ENCODE data around the gene REXO1.

Gene REXO1

DNA sequence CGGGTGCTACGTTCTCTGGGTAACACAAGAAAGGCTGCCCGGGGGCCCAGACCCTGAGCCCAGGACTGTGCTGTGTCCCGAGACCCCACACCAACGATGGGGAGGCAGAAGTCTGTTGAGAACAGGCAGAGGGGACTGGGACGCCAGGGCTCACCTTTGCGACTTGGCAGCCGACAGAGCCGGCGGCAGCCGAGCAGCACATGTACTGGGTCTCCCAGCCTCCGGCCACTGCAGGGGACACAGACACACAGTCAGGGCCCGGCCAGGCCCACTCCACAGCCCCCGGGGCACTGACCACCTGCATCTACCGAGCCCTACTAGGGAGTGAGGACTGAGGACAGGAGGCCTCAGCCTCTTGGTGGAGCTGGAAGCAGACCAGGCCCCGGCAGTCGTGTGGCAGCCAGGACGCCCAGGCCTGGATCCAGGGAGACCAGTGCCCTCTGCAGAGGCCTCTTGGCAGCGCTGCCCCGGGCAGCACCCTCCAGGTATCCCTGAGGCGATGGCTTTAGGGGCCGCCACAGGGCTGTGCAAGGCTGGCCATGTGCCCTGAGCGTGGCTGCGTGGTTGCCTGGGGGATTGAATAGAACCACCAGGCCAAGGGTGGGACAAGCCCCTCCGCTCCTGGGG lies 30.6 kb downstream of the REXO1 start:
- DNase-seq (ENCODE audit: low read depth, low spot score), result no peak
- no peaks in the 10 kb centered on the region for H3K9me3 ChIP-seq (ENCODE audit: control insufficient read depth, insufficient read depth, low read length)
- H3K27ac ChIP-seq (ENCODE audit: low read length), result no peak overlapping the region
- no peak overlapping the region for H3K4me3 ChIP-seq (ENCODE audit: low read length)
- no peaks in the 10 kb centered on the region for H3K27me3 ChIP-seq (ENCODE audit: control insufficient read depth, insufficient read depth, low read length)
- H3K36me3 ChIP-seq (ENCODE audit: control insufficient read depth, insufficient read depth, low read length), result peaks cover 49% of the 10 kb centered on the region
- no peaks in the 10 kb centered on the region for H3K4me1 ChIP-seq (ENCODE audit: control insufficient read depth, insufficient read depth, low read length)
- WGBS (ENCODE audit: insufficient coverage, insufficient read length), result no CpG with 5 or more reads among the region's 25 CpGs

DNA sequence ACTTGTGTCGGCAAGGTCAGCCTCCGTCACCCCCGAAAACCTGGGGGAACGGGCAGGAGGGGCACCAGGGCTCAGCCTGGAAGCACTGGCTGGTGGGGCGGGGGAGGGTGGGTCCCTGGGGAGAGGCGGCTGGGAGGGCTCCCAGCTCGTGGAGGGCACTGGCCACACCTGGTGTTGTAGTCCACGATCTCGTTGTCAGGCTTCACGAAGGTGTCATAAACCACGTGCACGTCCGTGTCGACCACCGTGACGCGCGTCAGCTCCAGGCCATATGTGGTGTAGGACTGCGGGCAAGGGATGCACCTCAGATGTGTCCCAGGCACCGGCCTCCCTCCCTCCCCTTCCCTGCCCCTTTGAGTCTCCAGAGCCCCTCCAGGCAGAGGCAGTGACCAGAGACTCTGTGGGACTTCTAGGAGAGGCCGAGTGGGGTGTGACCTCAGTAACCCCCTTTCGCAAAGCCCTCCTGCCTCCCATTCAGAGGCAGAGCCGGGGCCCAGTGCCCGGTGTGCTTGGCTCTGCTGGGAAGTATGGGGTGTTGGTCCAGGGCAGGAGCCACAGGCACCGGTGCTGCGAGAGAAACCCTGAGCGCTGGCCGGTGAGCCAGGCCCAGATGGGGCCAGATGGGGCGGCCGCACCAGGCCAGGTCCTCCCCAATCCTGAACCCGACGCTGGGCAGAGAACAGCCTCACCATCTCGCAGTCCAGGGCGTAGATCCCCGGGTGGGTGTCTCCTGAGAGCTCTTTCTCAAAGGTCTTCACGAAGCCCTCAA lies 31.6 kb downstream of the REXO1 start:
- Histone ChIP-seq H3K36me3 (ENCODE audit: control insufficient read depth, insufficient read depth, low read length) (peaks cover 44% of the 10 kb centered on the region), H3K27me3 (ENCODE audit: control insufficient read depth, insufficient read depth, low read length) (no peaks in the 10 kb centered on the region), H3K4me1 (ENCODE audit: control insufficient read depth, insufficient read depth, low read length) (peaks cover under 1% of the 10 kb centered on the region; the same call in 1 of the 2 replicates), H3K9me3 (ENCODE audit: control insufficient read depth, insufficient read depth, low read length) (no peaks in the 10 kb centered on the region), H3K27ac (ENCODE audit: low read length) (no peak overlapping the region), H3K4me3 (ENCODE audit: low read length) (no peak overlapping the region)
- DNase-seq (ENCODE audit: low read depth, low spot score), result no peak
- WGBS (ENCODE audit: insufficient coverage, insufficient read length), result no CpG with 5 or more reads among the region's 36 CpGs

DNA sequence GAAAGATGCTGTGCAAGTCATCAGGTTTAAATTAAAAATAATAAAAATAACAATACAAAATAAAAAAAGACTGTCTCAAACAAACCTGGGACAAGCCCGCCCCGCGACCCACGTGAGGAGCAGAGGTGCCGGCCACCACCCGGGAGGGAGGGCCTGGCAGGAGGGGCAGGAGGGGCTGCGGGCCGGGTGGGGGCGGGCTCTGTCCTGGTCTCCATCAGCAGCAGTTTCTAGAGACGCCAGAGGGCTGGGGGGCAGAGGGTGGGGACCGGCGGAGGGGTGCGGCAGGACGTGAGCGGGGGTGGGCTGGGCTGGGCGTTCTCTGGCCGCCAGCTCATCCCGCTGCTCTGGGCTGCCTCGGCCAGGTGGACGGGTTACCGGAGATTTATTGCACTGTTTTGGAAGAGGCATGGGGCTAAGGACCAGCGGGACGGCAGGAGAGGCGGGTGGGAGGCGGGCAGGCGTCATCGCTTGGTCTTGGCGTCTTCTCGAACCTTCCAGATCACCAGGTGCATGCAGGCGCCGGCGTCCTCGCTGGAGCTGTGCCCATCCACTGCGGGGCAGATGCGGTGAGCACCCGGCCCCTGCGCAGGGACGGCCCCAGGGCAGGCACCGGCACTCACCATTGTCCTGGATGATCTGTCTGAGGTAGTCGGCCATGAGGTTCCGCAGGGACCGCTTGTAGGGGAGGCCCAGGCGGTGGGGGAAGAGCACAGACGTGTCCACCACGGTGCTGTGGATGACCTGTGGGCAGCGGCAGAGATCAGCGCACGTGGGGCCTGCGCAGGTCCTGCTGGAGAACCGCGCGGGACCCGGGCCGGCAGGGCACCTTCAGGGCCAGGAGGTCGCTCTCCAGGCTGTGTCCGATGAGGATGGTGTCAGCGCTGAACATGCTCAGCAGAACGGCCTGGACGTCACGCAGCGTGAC lies 32.4 kb downstream of the REXO1 start:
- no peak for DNase-seq (ENCODE audit: low read depth, low spot score)
- no peak overlapping the region for H3K4me3 ChIP-seq (ENCODE audit: low read length)
- no peaks in the 10 kb centered on the region for H3K27me3 ChIP-seq (ENCODE audit: control insufficient read depth, insufficient read depth, low read length)
- H3K36me3 ChIP-seq (ENCODE audit: control insufficient read depth, insufficient read depth, low read length), result peaks cover 38% of the 10 kb centered on the region
- no peaks in the 10 kb centered on the region for H3K9me3 ChIP-seq (ENCODE audit: control insufficient read depth, insufficient read depth, low read length)
- no CpG with 5 or more reads among the region's 61 CpGs for WGBS (ENCODE audit: insufficient coverage, insufficient read length)
- peaks cover 2% of the 10 kb centered on the region for H3K4me1 ChIP-seq (ENCODE audit: control insufficient read depth, insufficient read depth, low read length)
- H3K27ac ChIP-seq (ENCODE audit: low read length), result no peak overlapping the region

DNA sequence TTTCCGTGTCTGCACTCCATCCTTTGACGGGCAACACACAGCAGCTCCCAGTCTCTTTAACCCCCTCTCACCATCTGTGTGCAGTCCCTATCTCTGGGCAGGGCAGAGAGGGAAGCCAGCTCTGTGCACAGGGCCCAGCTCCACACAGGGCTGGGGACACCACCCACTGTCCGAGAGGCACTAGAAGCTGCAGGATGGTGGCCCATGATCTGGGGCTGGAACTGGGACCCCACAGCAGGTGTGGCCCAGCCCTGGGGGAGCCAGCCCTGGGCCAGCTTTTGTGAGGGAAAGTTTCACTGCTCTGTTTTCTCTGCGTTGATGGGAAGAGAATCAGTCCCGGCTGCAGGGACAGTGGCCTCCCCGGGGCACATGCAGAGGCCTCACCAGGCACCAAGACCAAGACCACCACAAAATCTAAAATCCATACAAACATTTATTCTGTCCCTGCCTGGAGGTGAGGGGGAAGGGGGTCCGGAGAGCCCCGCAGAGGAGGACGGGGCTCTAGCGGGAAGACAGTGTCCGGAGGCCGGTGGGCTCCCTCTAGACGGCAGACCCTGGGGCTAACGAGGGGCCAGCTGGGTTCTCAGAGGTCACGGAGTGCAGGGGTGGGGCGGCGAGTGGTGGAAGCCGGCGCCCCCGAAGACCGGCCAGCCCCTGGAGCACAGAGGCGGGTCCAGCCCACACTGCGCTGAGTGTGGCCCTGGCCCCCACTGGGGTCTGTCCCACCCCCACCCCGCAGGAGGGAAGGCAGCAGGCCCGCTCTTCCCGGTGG lies 33.3 kb downstream of the REXO1 start:
- no peaks in the 10 kb centered on the region for H3K27me3 ChIP-seq (ENCODE audit: control insufficient read depth, insufficient read depth, low read length)
- H3K36me3 ChIP-seq (ENCODE audit: control insufficient read depth, insufficient read depth, low read length), result peaks cover 34% of the 10 kb centered on the region
- WGBS (ENCODE audit: insufficient coverage, insufficient read length), result no CpG with 5 or more reads among the region's 26 CpGs
- H3K4me1 ChIP-seq (ENCODE audit: control insufficient read depth, insufficient read depth, low read length), result peaks cover 2% of the 10 kb centered on the region
- H3K27ac ChIP-seq (ENCODE audit: low read length), result no peak overlapping the region
- H3K9me3 ChIP-seq (ENCODE audit: control insufficient read depth, insufficient read depth, low read length), result no peaks in the 10 kb centered on the region
- no peak for DNase-seq (ENCODE audit: low read depth, low spot score)
- no peak overlapping the region for H3K4me3 ChIP-seq (ENCODE audit: low read length)

DNA sequence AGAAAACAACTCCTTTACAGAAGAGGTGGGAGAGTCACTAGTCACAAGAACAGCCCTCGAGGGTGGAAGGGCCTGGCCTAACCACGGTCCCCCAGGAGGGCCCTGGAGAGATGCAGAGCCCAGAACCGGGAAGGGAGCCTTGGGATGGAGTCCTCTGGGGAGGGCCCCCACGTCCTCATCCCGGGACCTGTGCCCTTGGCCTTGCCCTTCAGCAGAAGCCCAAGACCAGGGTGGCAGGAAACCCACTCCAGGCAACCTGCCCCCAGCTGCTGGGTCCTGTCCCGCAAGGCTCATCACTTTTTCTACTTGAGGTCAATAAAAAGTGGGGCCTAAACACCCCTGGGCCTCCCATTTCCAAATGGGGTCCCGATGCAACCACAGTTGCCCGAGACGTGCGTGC lies 33.9 kb downstream of the REXO1 start:
- DNase-seq (ENCODE audit: low read depth, low spot score), result no peak
- H3K27me3 ChIP-seq (ENCODE audit: control insufficient read depth, insufficient read depth, low read length), result no peaks in the 10 kb centered on the region
- no CpG with 5 or more reads among the region's 10 CpGs for WGBS (ENCODE audit: insufficient coverage, insufficient read length)
- H3K9me3 ChIP-seq (ENCODE audit: control insufficient read depth, insufficient read depth, low read length), result no peaks in the 10 kb centered on the region
- H3K4me1 ChIP-seq (ENCODE audit: control insufficient read depth, insufficient read depth, low read length), result peaks cover 2% of the 10 kb centered on the region
- H3K4me3 ChIP-seq (ENCODE audit: low read length), result no peak overlapping the region
- H3K27ac ChIP-seq (ENCODE audit: low read length), result no peak overlapping the region
- H3K36me3 ChIP-seq (ENCODE audit: control insufficient read depth, insufficient read depth, low read length), result peaks cover 33% of the 10 kb centered on the region

DNA sequence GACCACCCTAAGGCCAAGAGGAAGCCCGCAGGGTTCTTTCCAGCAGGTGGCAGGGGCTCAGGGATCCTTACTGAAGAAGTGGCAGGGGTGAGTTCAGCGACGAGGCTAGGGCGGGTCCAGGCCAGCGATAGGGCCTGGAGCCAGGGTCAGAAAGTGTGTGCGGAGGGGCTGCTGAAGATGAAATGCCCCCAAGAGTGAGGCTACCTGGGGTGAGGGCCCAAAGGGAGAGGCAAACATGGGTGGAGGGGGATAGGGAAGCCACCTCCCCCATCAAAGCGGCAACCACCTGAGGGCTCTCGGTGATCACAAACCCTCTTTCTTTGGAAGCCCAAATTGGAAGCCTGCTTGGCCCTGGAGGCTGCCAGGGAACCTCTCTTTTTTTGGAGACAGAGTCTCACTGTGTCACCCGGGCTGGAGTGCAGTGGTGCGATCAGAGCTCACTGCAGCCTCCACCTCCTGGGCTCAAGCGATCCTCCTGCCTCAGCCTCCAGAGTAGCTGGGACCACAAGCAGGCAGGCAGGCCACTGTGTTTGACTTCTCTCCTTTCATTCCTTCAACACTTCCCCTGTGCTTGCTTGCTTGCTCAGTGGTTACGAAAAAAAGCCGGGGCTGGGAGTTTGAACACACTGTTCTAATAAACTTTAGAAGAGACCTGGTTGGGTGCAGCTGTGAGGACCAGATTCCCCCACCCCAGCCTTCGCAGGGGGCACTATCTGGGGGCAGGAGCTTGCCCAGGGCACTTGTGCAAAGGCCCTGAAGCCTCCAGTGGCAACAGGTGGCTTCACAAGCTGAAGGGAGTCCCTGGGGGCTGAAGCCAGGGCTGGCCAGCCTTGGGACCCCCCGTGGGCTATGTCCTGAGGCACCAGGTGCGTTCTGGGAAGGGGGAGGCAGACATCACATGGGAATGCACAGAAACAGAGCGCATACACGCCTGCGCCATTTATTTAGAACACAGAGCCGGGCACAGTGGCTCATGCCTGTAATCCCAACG lies 34.8 kb downstream of the REXO1 start:
- H3K9me3 ChIP-seq (ENCODE audit: control insufficient read depth, insufficient read depth, low read length), result no peaks in the 10 kb centered on the region
- H3K27ac ChIP-seq (ENCODE audit: low read length), result no peak overlapping the region
- WGBS (ENCODE audit: insufficient coverage, insufficient read length), result no CpG with 5 or more reads among the region's 21 CpGs
- no peak for DNase-seq (ENCODE audit: low read depth, low spot score)
- peaks cover 24% of the 10 kb centered on the region for H3K36me3 ChIP-seq (ENCODE audit: control insufficient read depth, insufficient read depth, low read length)
- H3K4me1 ChIP-seq (ENCODE audit: control insufficient read depth, insufficient read depth, low read length), result peaks cover 2% of the 10 kb centered on the region
- no peaks in the 10 kb centered on the region for H3K27me3 ChIP-seq (ENCODE audit: control insufficient read depth, insufficient read depth, low read length)
- H3K4me3 ChIP-seq (ENCODE audit: low read length), result no peak overlapping the region; the same call in 1 of the 2 replicates

DNA sequence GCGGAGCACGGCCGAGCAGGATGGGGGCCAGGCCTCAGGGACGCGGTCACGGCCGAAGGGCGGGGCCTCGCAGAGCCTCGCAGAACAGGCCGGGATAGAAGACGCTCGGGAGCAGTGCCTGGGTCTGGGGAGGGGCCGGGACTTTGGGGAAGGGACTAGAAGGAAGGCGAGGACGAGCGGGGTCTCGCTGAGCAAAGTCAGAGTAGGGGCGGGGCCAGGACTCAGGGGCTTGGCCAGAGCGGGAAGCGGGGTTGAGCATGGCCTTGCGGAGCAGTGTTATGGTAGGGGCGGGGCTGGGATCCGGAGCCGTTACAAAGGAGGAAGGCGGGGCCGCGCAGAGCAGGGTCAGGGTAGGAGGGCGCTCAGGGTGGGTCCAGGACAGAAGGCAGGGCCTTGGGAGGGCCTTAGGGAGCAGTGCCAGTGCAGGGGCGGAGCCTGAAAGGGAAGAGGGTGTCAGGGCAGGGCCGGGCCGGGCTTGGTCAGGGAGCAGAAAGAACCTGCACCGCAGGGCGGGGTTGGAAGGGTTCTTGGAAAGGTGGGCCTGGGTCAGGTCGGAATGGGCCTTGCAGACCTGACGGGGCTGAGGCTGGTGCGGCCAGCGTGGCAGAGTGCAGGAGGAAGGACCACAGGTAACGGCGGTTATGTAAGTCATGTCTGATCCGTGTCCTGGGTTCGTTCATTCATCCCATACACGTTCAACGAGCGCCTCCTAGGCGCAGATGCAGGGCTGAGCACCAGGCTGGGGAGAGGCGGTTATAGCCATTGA lies 35.7 kb downstream of the REXO1 start:
- Histone ChIP-seq H3K4me3 (ENCODE audit: low read length) (peak overlapping the region; percentile 46; the same call in 1 of the 2 replicates), H3K27me3 (ENCODE audit: control insufficient read depth, insufficient read depth, low read length) (no peaks in the 10 kb centered on the region), H3K9me3 (ENCODE audit: control insufficient read depth, insufficient read depth, low read length) (no peaks in the 10 kb centered on the region), H3K36me3 (ENCODE audit: control insufficient read depth, insufficient read depth, low read length) (peaks cover 17% of the 10 kb centered on the region), H3K27ac (ENCODE audit: low read length) (no peak overlapping the region), H3K4me1 (ENCODE audit: control insufficient read depth, insufficient read depth, low read length) (peaks cover 2% of the 10 kb centered on the region)
- WGBS (ENCODE audit: insufficient coverage, insufficient read length), result no CpG with 5 or more reads among the region's 47 CpGs
- DNase-seq (ENCODE audit: low read depth, low spot score), result peak; percentile 77

DNA sequence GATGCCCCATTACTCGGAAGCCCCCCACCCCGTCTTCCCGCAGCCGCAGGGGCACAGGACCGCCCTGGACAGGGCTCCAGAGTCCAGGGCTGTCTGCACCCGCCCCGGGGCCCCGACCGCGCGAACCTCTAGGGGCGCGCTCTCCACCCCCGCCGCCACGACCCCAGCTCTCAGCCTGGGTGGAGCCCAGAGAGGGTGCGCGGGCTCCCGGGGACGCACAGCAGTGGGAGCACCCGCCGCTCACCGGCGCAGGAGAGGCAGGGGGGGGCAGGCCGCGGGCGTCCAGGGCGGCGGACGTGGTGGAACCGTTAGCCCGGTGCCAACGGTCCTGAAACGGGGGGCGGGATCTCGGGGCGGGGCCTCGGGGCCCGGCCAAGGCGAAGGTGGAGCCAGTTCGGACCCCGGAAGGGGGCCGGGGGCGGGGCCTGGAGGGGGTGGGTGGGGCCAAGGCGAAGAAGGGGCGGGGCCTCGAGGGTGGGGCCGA lies 36.3 kb downstream of the REXO1 start, which contains the start of gene ATP8B3:
Gene ATP8B3, minus strand, starts transcription at position 335 of the 484 bp plus-strand sequence. CDS start 540 bp downstream, outside the sequence.
- H3K4me3 ChIP-seq (ENCODE audit: low read length), result peak within 1 kb of the TSS; percentile 67; the same call in 1 of the 2 replicates
- H3K4me1 ChIP-seq (ENCODE audit: control insufficient read depth, insufficient read depth, low read length), result peaks cover 2% of the 10 kb centered on the region
- peaks cover 13% of the 10 kb centered on the region for H3K36me3 ChIP-seq (ENCODE audit: control insufficient read depth, insufficient read depth, low read length)
- no peaks in the 10 kb centered on the region for H3K9me3 ChIP-seq (ENCODE audit: control insufficient read depth, insufficient read depth, low read length)
- DNase-seq (ENCODE audit: low read depth, low spot score), result no peak
- H3K27ac ChIP-seq (ENCODE audit: low read length), result no peak within 1 kb of the TSS
- no peaks in the 10 kb centered on the region for H3K27me3 ChIP-seq (ENCODE audit: control insufficient read depth, insufficient read depth, low read length)
- no CpG with 5 or more reads among the region's 48 CpGs for WGBS (ENCODE audit: insufficient coverage, insufficient read length)
